ENCODE results near the gene PRRG3. TPM values are rescaled to one million over a fixed set of nuclear protein-coding genes. Genes with fewer than 3 reads are reported as not detected.

PRRG3 gene
- total and polyA plus RNA-seq, 2 of the 4 experiments (the other 2 are of a cell fraction), result not detected

DNA sequence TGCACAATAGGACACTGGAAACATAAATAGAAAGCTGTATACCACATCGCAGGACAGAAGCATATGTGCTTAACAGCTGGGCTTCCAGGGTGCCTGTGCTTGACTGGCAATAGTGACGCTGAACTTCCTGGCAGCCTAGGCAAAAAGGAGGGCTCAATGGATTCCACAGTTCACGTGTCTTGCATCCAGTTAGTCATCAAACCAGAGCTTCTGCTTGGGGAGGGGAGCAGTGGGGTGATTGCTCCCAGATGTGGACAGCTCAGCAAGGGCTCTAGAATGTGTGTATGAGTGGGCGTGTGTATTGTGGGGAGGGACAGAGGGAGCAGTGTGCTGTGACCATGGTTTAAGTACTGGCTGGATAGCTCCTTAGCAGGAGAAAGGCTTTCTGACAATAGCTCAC lies 2.3 kb downstream of the PRRG3 start:
- CTCF ChIA-PET, result no interaction called here
- H3K27me3 ChIP-seq (ENCODE audit: control insufficient read depth, insufficient read depth, low read length), result no peaks in the 10 kb centered on the region
- no peak for ATAC-seq (ENCODE audit: low read depth)
- H4K91ac ChIP-seq (ENCODE audit: insufficient read depth, low read depth, low read length), result no peak overlapping the region
- H4K8ac ChIP-seq (ENCODE audit: low read depth in 2 of 2, low read length in 2 of 2), result no peak overlapping the region
- no peak overlapping the region for H3K4me2 ChIP-seq (ENCODE audit: low read depth, low read length)
- H2AK5ac ChIP-seq (ENCODE audit: low read depth, low read length), result no peak overlapping the region
- H3K9me1 ChIP-seq (ENCODE audit: insufficient read depth, low read length), result no peaks in the 10 kb centered on the region
- no peak overlapping the region for H3K27ac ChIP-seq (ENCODE audit: insufficient read depth, low read length)
- no peaks in the 10 kb centered on the region for H3K4me1 ChIP-seq (ENCODE audit: control insufficient read depth, insufficient read depth, low read length)
- no peaks in the 10 kb centered on the region for H3K79me1 ChIP-seq (ENCODE audit: low read depth in 1 of 2, low read length in 2 of 2)
- H3K23ac ChIP-seq (ENCODE audit: low read depth, low read length), result no peak overlapping the region
- no peak overlapping the region for H3K56ac ChIP-seq (ENCODE audit: extremely low read depth, insufficient read depth, low read length)
- POLR2A ChIA-PET (ENCODE audit: unreplicated experiment), result no interaction called here
- no peak overlapping the region for H3K18ac ChIP-seq (ENCODE audit: low read depth, low read length)
- peaks cover 19% of the 10 kb centered on the region; the same call in 1 of the 2 replicates for H3K9me3 ChIP-seq (ENCODE audit: control insufficient read depth, insufficient read depth, low read length)
- H3K36me3 ChIP-seq (ENCODE audit: control insufficient read depth, insufficient read depth, low read length), result no peaks in the 10 kb centered on the region
- TF ChIP-seq CEBPB (IDR thresholded peaks at IDR 0.05; ENCODE audit: low read depth, low read length), result no peak
- TF ChIP-seq MAZ (IDR thresholded peaks at IDR 0.05; ENCODE audit: borderline replicate concordance, low read depth, low read length), result no peak
- dilution Hi-C loops (cut with HindIII; ENCODE audit: low sequenced_read_pairs, unreplicated experiment), result no loop called here
- no TSS peak for BruUV-seq (replicated peaks)
- no peak overlapping the region for H3K14ac ChIP-seq (replicated peaks; ENCODE audit: low read depth, low read length)
- H4K5ac ChIP-seq (ENCODE audit: low read depth, low read length), result no peak overlapping the region
- no peak overlapping the region for H2AK9ac ChIP-seq (replicated peaks; ENCODE audit: low read depth, low read length, poor library complexity)
- H2AFZ ChIP-seq (replicated peaks; ENCODE audit: low read length, poor library complexity), result no peak overlapping the region
- H3K9ac ChIP-seq (ENCODE audit: low read depth, low read length), result no peak overlapping the region
- H3K4ac ChIP-seq (ENCODE audit: low read depth, low read length), result no peak overlapping the region
- no peak for DNase-seq
- no peak overlapping the region for H2BK5ac ChIP-seq (ENCODE audit: low read depth, low read length, poor library complexity, severe bottlenecking)
- no peak overlapping the region for H3K4me3 ChIP-seq (ENCODE audit: insufficient read depth, low read depth, low read length)
- H2BK15ac ChIP-seq (ENCODE audit: low read depth, low read length), result no peak overlapping the region
- in situ Hi-C loops (cut with MboI; ENCODE audit: low sequenced_read_pairs), result loop anchor here (25.0 kb wide), 1 partner anchor 535 kb away; no protein-coding TSS in a partner anchor
- H2BK120ac ChIP-seq (ENCODE audit: low read depth, low read length), result no peak overlapping the region
- H4K20me1 ChIP-seq (ENCODE audit: insufficient read depth, low read length), result no peaks in the 10 kb centered on the region
- intact Hi-C loops (cut with micrococcal nuclease), result no loop called here
- WGBS, 2 experiments (ENCODE audit: extremely low coverage in 2 of 2, insufficient read length in 1 of 2), result 40% methylated on average over 1 of the region's 4 CpGs; no CpG with 5 or more reads in 1 of the 2 experiments
- H2BK20ac ChIP-seq (ENCODE audit: low read depth, low read length), result no peak overlapping the region
